Measurements from ENCODE around the gene ZNF383. TPM values are rescaled to one million over a fixed set of nuclear protein-coding genes. Genes with fewer than 3 reads are reported as not detected.
A peak's percentile ranks its signal among the peaks of the same experiment; 100 is the strongest.

Gene ZNF383
- total and polyA plus RNA-seq, 2 of the 4 experiments (the other 2 are of a cell fraction): 2.4 to 4.5 TPM

- Histone ChIP-seq H4K8ac (ENCODE audit: low read depth in 2 of 2, low read length in 2 of 2) (no peak overlapping the region), H3K9me3 (ENCODE audit: control insufficient read depth, insufficient read depth, low read length) (peaks cover 2% of the 10 kb centered on the region; the same call in 1 of the 2 replicates), H3K27ac (ENCODE audit: insufficient read depth, low read length) (peak overlapping the region; percentile 36; the same call in 1 of the 2 replicates), H3K14ac (replicated peaks; ENCODE audit: low read depth, low read length) (no peak overlapping the region), H3K18ac (ENCODE audit: low read depth, low read length) (peak overlapping the region; percentile 20; the same call in 1 of the 2 replicates), H3K9me1 (ENCODE audit: insufficient read depth, low read length) (no peaks in the 10 kb centered on the region), H3K4me1 (ENCODE audit: control insufficient read depth, insufficient read depth, low read length) (no peaks in the 10 kb centered on the region), H3K27me3 (ENCODE audit: control insufficient read depth, insufficient read depth, low read length) (no peaks in the 10 kb centered on the region), H2AK9ac (replicated peaks; ENCODE audit: low read depth, low read length, poor library complexity) (no peak overlapping the region), H2AFZ (replicated peaks; ENCODE audit: low read length, poor library complexity) (no peak overlapping the region), H3K56ac (ENCODE audit: extremely low read depth, insufficient read depth, low read length) (no peak overlapping the region), H3K4me3 (ENCODE audit: insufficient read depth, low read depth, low read length) (no peak overlapping the region), H3K4ac (ENCODE audit: low read depth, low read length) (no peak overlapping the region), H4K91ac (ENCODE audit: insufficient read depth, low read depth, low read length) (no peak overlapping the region), H3K23ac (ENCODE audit: low read depth, low read length) (no peak overlapping the region), H3K36me3 (ENCODE audit: control insufficient read depth, insufficient read depth, low read length) (peaks cover 15% of the 10 kb centered on the region), H4K5ac (ENCODE audit: low read depth, low read length) (peak overlapping the region; percentile 28; the same call in 1 of the 2 replicates), H3K4me2 (ENCODE audit: low read depth, low read length) (no peak overlapping the region), H4K20me1 (ENCODE audit: insufficient read depth, low read length) (no peaks in the 10 kb centered on the region), H3K79me1 (ENCODE audit: low read depth in 1 of 2, low read length in 2 of 2) (peaks cover 10 to 20% of the 10 kb centered on the region in 2 experiments), H2BK15ac (ENCODE audit: low read depth, low read length) (no peak overlapping the region), H2AK5ac (ENCODE audit: low read depth, low read length) (no peak overlapping the region), H2BK120ac (ENCODE audit: low read depth, low read length) (no peak overlapping the region), H3K9ac (ENCODE audit: low read depth, low read length) (no peak overlapping the region), H2BK5ac (ENCODE audit: low read depth, low read length, poor library complexity, severe bottlenecking) (peak overlapping the region; percentile 81), H2BK20ac (ENCODE audit: low read depth, low read length) (no peak overlapping the region)
- BruUV-seq (replicated peaks): no TSS peak
- no peak for DNase-seq
- dilution Hi-C loops (cut with HindIII; ENCODE audit: low sequenced_read_pairs, unreplicated experiment) (no loop called here), intact Hi-C loops (cut with micrococcal nuclease) (no loop called here), in situ Hi-C loops (cut with MboI; ENCODE audit: low sequenced_read_pairs) (loop anchor here (25.0 kb wide), 1 partner anchor 1009 kb away; the partner anchor contains the start of genes ZNF146 and ZNF565)
- CTCF ChIA-PET: interaction anchor here (0.6 kb wide), 1 partner anchor 240 kb away, joined by 5 read pairs; no protein-coding TSS in a partner anchor
- POLR2A ChIA-PET (ENCODE audit: unreplicated experiment): no interaction called here
- WGBS, 2 experiments (ENCODE audit: extremely low coverage in 2 of 2, insufficient read length in 1 of 2): no CpG with 5 or more reads among the region's 2 CpGs
- ATAC-seq (ENCODE audit: low read depth): no peak
- no peak for TF ChIP-seq MAZ (IDR thresholded peaks at IDR 0.05; ENCODE audit: borderline replicate concordance, low read depth, low read length)
- TF ChIP-seq ELK1 (IDR thresholded peaks at IDR 0.05; ENCODE audit: borderline replicate concordance, low read depth, low read length): no peak
- TF ChIP-seq RCOR1 (IDR thresholded peaks at IDR 0.05; ENCODE audit: insufficient replicate concordance, low read length): no peak
- TF ChIP-seq CEBPB (IDR thresholded peaks at IDR 0.05; ENCODE audit: low read depth, low read length): no peak
- TF ChIP-seq MAFK (IDR thresholded peaks at IDR 0.05; ENCODE audit: low read depth, low read length): no peak
- no peak for TF ChIP-seq RAD21 (IDR thresholded peaks at IDR 0.05; ENCODE audit: low read length)
- TF ChIP-seq USF2 (IDR thresholded peaks at IDR 0.05; ENCODE audit: low read depth, low read length): no peak
- no peak for TF ChIP-seq MXI1 (IDR thresholded peaks at IDR 0.05; ENCODE audit: borderline replicate concordance, low read depth, low read length)
- no peak for TF ChIP-seq SMC3 (IDR thresholded peaks at IDR 0.05; ENCODE audit: low read depth, low read length)
- no peak for TF ChIP-seq POLR2A (IDR thresholded peaks at IDR 0.05; ENCODE audit: low read depth, low read length)
- no peak for TF ChIP-seq CHD1 (IDR thresholded peaks at IDR 0.05; ENCODE audit: low read depth, low read length)
- no peak for TF ChIP-seq FOS (IDR thresholded peaks at IDR 0.05; ENCODE audit: low read depth, low read length)
Measured at GRCh38 chr19:37221136-37221535, 3.1 kb downstream of the ZNF383 start.
